SK-N-SH treated with all-trans-retinoic acid at 6 μM for 48 hours (cell line): ENCODE results near the gene TCTN1.

ENCODE experiments used
- ARNTL ChIP-seq: fragments of 450-650 bp; formaldehyde crosslinking; IDR thresholded peaks from 2 replicates; pipeline ENCODE4 v1.5.0; 2020; ENCODE audit warnings: low read depth, mild to moderate bottlenecking, moderate library complexity, borderline replicate concordance
- BACH2 ChIP-seq: fragments of 250-450 bp; sonication (Bioruptor Pico); IDR thresholded peaks from 2 replicates; pipeline ENCODE4 v1.9.0; 2021; ENCODE audit warnings: mild to moderate bottlenecking, borderline replicate concordance
- CREB5 ChIP-seq: fragments of 250-450 bp; sonication (Bioruptor Pico); IDR thresholded peaks from 2 replicates; pipeline ENCODE4 v1.5.1; 2020; ENCODE audit warnings: low read depth, mild to moderate bottlenecking, moderate library complexity
- CSDC2 ChIP-seq: fragments of 250-450 bp; sonication (Bioruptor Pico); IDR thresholded peaks from 2 replicates; pipeline ENCODE4 v1.5.0; 2020; ENCODE audit warnings: mild to moderate bottlenecking, moderate library complexity
- ESRRG ChIP-seq: fragments of 250-450 bp; sonication (Bioruptor Pico); IDR thresholded peaks from 2 replicates; pipeline ENCODE4 v1.6.1; 2021; ENCODE audit warnings: mild to moderate bottlenecking
- ISL1 ChIP-seq: fragments of 250-450 bp; sonication (Bioruptor Pico); IDR thresholded peaks from 2 replicates; pipeline ENCODE4 v2.1.2; 2022; ENCODE audit warnings: mild to moderate bottlenecking, moderate library complexity
- OSR1 ChIP-seq: fragments of 250-450 bp; sonication (Bioruptor Pico); IDR thresholded peaks from 2 replicates; pipeline ENCODE4 v1.8.0; 2022; ENCODE audit warnings: moderate library complexity, mild to moderate bottlenecking, inconsistent platforms
- POU6F1 ChIP-seq: fragments of 250-450 bp; sonication (Bioruptor Pico); IDR thresholded peaks from 2 replicates; pipeline ENCODE4 v1.8.0; 2021; ENCODE audit warnings: low read depth, mild to moderate bottlenecking, moderate library complexity, borderline replicate concordance
- RARB ChIP-seq: fragments of 250-450 bp; sonication (Bioruptor Pico); IDR thresholded peaks from 2 replicates; pipeline ENCODE4 v1.8.0; 2021; ENCODE audit warnings: mild to moderate bottlenecking, moderate library complexity
- TCF4 ChIP-seq: fragments of 250-450 bp; sonication (Bioruptor Pico); IDR thresholded peaks from 2 replicates; pipeline ENCODE4 v1.8.0; 2021; ENCODE audit warnings: mild to moderate bottlenecking, moderate library complexity, borderline replicate concordance
- TOX ChIP-seq: fragments of 250-450 bp; sonication (Bioruptor Pico); IDR thresholded peaks from 2 replicates; pipeline ENCODE4 v1.8.0; 2021; ENCODE audit warnings: mild to moderate bottlenecking, moderate library complexity, borderline replicate concordance
- TSHZ2 ChIP-seq: fragments of 250-450 bp; sonication (Bioruptor Pico); IDR thresholded peaks from 2 replicates; pipeline ENCODE4 v1.5.0; 2020; ENCODE audit warnings: mild to moderate bottlenecking, moderate library complexity
- ZNF565 ChIP-seq: fragments of 450-650 bp; formaldehyde crosslinking; conservative IDR thresholded peaks from 2 replicates; pipeline ENCODE4 v1.5.0; 2020; ENCODE audit warnings: low read depth, mild to moderate bottlenecking, moderate library complexity
- ZNF70 ChIP-seq: fragments of 450-650 bp; formaldehyde crosslinking; IDR thresholded peaks from 2 replicates; pipeline ENCODE4 v1.5.0; 2020; ENCODE audit warnings: mild to moderate bottlenecking, moderate library complexity

GRCh38 chr12:110658878-110659277, 44.9 kb downstream of the TCTN1 start:
- TF ChIP-seq RARB (CRISPR knock-in tag) = no peak
- no peak for TF ChIP-seq BACH2 (CRISPR knock-in tag)
- no peak for TF ChIP-seq ARNTL (CRISPR knock-in tag)
- TF ChIP-seq TCF4 (CRISPR knock-in tag) = no peak
- TF ChIP-seq OSR1 (CRISPR knock-in tag) = no peak
- TF ChIP-seq ESRRG = no peak
- no peak for TF ChIP-seq ZNF70
- no peak for TF ChIP-seq TOX (CRISPR knock-in tag)
- no peak for TF ChIP-seq CREB5 (CRISPR knock-in tag)
- TF ChIP-seq TSHZ2 = no peak
- TF ChIP-seq POU6F1 (CRISPR knock-in tag) = no peak
- no peak for TF ChIP-seq CSDC2 (CRISPR knock-in tag)
- no peak for TF ChIP-seq ISL1 (CRISPR knock-in tag)
- no peak for TF ChIP-seq ZNF565 (CRISPR knock-in tag)
